GM23338 (cell line): ENCODE data around the gene AGPAT3. TPM values are rescaled to one million over a fixed set of nuclear protein-coding genes. Genes with fewer than 3 reads are reported as not detected.

Source experiments
- ATAC-seq: fragments of 200-7000 bp; cut with Tn5 transposase; 3 replicates; pipeline ENCODE4 v1.9.1; 2020
- DNase-seq: peaks from one replicate; pipeline ENCODE4 v3.0.0-alpha.2; 2015; ENCODE audit warnings: low spot score
- H2AFZ ChIP-seq: fragments of 200-600 bp; sonication (generic); 2 replicates; pipeline ENCODE4 v1.8.0; 2016; ENCODE audit warnings: antibody characterized with exemption, mild to moderate bottlenecking, moderate library complexity
- H3F3A ChIP-seq: fragments of 200-600 bp; sonication (generic); replicated peaks from 2 replicates; pipeline ENCODE4 v1.8.0; 2017; ENCODE audit warnings: antibody characterized with exemption, mixed run types, low read depth
- H3K27ac ChIP-seq: fragments of 200-600 bp; sonication (generic); 2 replicates; pipeline ENCODE4 v1.6.1; 2016; ENCODE audit warnings: low read depth
- H3K27me3 ChIP-seq: fragments of 200-600 bp; sonication (generic); 2 replicates; pipeline ENCODE4 v1.8.0; 2016; ENCODE audit warnings: mild to moderate bottlenecking, mixed run types, moderate library complexity; ENCODE audit not compliant: insufficient read depth
- H3K36me3 ChIP-seq: fragments of 200-600 bp; sonication (generic); 2 replicates; pipeline ENCODE4 v1.8.0; 2016; ENCODE audit warnings: mild to moderate bottlenecking; ENCODE audit not compliant: insufficient read depth
- H3K4me1 ChIP-seq: fragments of 200-600 bp; sonication (generic); 2 replicates; pipeline ENCODE4 v1.8.0; 2016; ENCODE audit warnings: mild to moderate bottlenecking, moderate library complexity; ENCODE audit not compliant: insufficient read depth
- H3K4me2 ChIP-seq: fragments of 200-600 bp; sonication (generic); 2 replicates; pipeline ENCODE4 v1.7.1; 2017; ENCODE audit warnings: mixed run types
- H3K4me3 ChIP-seq: fragments of 200-600 bp; sonication (generic); 2 replicates; pipeline ENCODE4 v1.6.1; 2016; ENCODE audit warnings: mixed run types
- H3K79me2 ChIP-seq: fragments of 200-600 bp; sonication (generic); replicated peaks from 2 replicates; pipeline ENCODE4 v1.8.0; 2017; ENCODE audit warnings: mild to moderate bottlenecking; ENCODE audit not compliant: insufficient read depth
- H3K9me2 ChIP-seq: fragments of 200-600 bp; sonication (generic); 2 replicates; pipeline ENCODE4 v1.8.0; 2017; ENCODE audit not compliant: insufficient read depth
- H4K20me1 ChIP-seq: fragments of 200-600 bp; sonication (generic); replicated peaks from 2 replicates; pipeline ENCODE4 v1.8.0; 2017; ENCODE audit warnings: mild to moderate bottlenecking; ENCODE audit not compliant: insufficient read depth
- H3K27ac Mint-ChIP-seq: 2 replicates; pipeline ENCODE4 v1.8.0; 2020; ENCODE audit warnings: inconsistent platforms, mild to moderate bottlenecking, moderate library complexity, mixed read lengths
- H3K27me3 Mint-ChIP-seq: 3 replicates; pipeline ENCODE4 v1.8.0; 2022; ENCODE audit warnings: low read depth, mild to moderate bottlenecking, moderate library complexity, mixed read lengths, inconsistent platforms; ENCODE audit not compliant: insufficient read depth, poor library complexity
- H3K36me3 Mint-ChIP-seq: 3 replicates; pipeline ENCODE4 v1.8.0; 2021; ENCODE audit warnings: low read depth, mild to moderate bottlenecking, inconsistent platforms, moderate library complexity, mixed read lengths
- H3K4me1 Mint-ChIP-seq: 3 replicates; pipeline ENCODE4 v1.8.0; 2020; ENCODE audit warnings: mild to moderate bottlenecking, inconsistent platforms, mixed read lengths
- H3K4me3 Mint-ChIP-seq: 3 replicates; pipeline ENCODE4 v1.8.0; 2021; ENCODE audit warnings: moderate library complexity, mild to moderate bottlenecking, inconsistent platforms, mixed read lengths
- H3K9me3 Mint-ChIP-seq: 3 replicates; pipeline ENCODE4 v1.8.0; 2020; ENCODE audit warnings: moderate library complexity, mild to moderate bottlenecking, inconsistent platforms, mixed read lengths
- CREB1 ChIP-seq: fragments of 250-450 bp; sonication (Bioruptor Pico); IDR thresholded peaks from 2 replicates; pipeline ENCODE4 v1.5.0; 2020; ENCODE audit warnings: low read depth, mild to moderate bottlenecking, moderate library complexity
- EZH2 ChIP-seq: fragments of 200-600 bp; sonication (generic); IDR thresholded peaks from one replicate; pipeline ENCODE4 v1.8.0; 2017; ENCODE audit warnings: antibody characterized with exemption, mild to moderate bottlenecking, low read depth; ENCODE audit not compliant: unreplicated experiment
- EZH2phosphoT487 ChIP-seq: fragments of 200-600 bp; sonication (generic); IDR thresholded peaks from one replicate; pipeline ENCODE4 v1.8.1; 2018; ENCODE audit warnings: antibody characterized with exemption; ENCODE audit not compliant: unreplicated experiment
- JUNB ChIP-seq: IDR thresholded peaks from one replicate; pipeline ENCODE4 v1.6.1; 2016; ENCODE audit warnings: antibody characterized with exemption; ENCODE audit not compliant: unreplicated experiment
- NANOG ChIP-seq: IDR thresholded peaks from 2 replicates; pipeline ENCODE4 v1.6.1; 2016; ENCODE audit warnings: antibody characterized with exemption, borderline replicate concordance
- POLR2AphosphoS5 ChIP-seq: IDR thresholded peaks from 2 replicates; pipeline ENCODE4 v1.6.1; 2016; ENCODE audit warnings: antibody characterized with exemption, low read depth
- STAT1 ChIP-seq: IDR thresholded peaks from one replicate; pipeline ENCODE4 v1.6.1; 2016; ENCODE audit warnings: antibody characterized with exemption; ENCODE audit not compliant: unreplicated experiment
- ZNF114 ChIP-seq: fragments of 250-450 bp; sonication (Bioruptor Pico); IDR thresholded peaks from 2 replicates; pipeline ENCODE4 v1.5.0; 2020; ENCODE audit warnings: mild to moderate bottlenecking, moderate library complexity
- ZNF331 ChIP-seq: fragments of 250-450 bp; sonication (Bioruptor Pico); IDR thresholded peaks from 2 replicates; pipeline ENCODE4 v1.5.0; 2020; ENCODE audit warnings: low read depth, mild to moderate bottlenecking, moderate library complexity
- polyA plus RNA-seq: library from polyadenylated mRNA; unstranded; fragments of >200 nt; fragmentation: Nextera tagmentation; extraction: Ambion mirVana; gene quantifications from 2 replicates; pipeline ENCODE4 v1.2.1, GENCODE V29; 2016
- total RNA-seq: library from RNA; depleted of rRNA; stranded (reverse); fragments of >200 nt; shearing (Covaris generic); gene quantifications from 2 replicates; pipeline ENCODE4 v1.2.3, GENCODE V29; 2014
- TF ChIP-seq, protein P1 (sequence below): IDR thresholded peaks from one replicate; pipeline ENCODE4 v1.6.1; 2018; ENCODE audit warnings: antibody characterized with exemption; ENCODE audit not compliant: unreplicated experiment
- TF ChIP-seq, protein P2 (sequence below): fragments of 250-450 bp; sonication (Bioruptor Pico); IDR thresholded peaks from 2 replicates; pipeline ENCODE4 v1.5.0; 2020; ENCODE audit warnings: mild to moderate bottlenecking, moderate library complexity
- TF ChIP-seq, protein P3 (sequence below), 2 experiments: fragments of 200-600 bp in 1 of 2; sonication (generic) in 1 of 2; conservative IDR thresholded peaks; 2 replicates each; pipeline versions ENCODE4 v1.5.1 to v1.6.1; 2016 to 2017; ENCODE audit warnings: antibody characterized with exemption in 2 of 2, low read depth in 2 of 2, mild to moderate bottlenecking in 2 of 2, moderate library complexity in 1 of 2
- TF ChIP-seq, protein P4 (sequence below): IDR thresholded peaks from 2 replicates; pipeline ENCODE4 v1.6.1; 2016; ENCODE audit warnings: antibody characterized with exemption

Gene AGPAT3
- total and polyA plus RNA-seq, 2 experiments from 2014 or later, result 2.1 to 6.1 TPM

DNA sequence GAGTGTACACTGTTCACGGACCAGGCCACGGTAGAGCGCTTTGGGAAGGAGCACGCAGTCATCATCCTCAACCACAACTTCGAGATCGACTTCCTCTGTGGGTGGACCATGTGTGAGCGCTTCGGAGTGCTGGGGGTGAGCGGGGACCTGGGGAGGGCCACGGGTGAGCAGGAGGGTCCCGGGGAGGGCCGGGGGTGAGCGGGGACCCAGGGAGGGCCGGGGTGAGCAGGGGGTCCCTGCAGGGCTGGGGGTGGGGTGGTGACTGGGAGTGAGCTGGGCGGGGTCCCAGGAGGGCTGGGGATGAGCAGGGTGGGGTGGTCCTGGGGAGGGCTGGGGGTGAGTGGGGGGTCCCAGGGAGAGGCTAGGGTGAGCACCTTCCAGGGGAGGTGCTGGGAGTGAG is 103.0 kb downstream of the AGPAT3 start:
- DNase-seq, result no peak
- H3K27ac Mint-ChIP-seq, result no peak overlapping the region
- H3K9me2 ChIP-seq, result no peaks in the 10 kb centered on the region
- H3K36me3 ChIP-seq, result no peaks in the 10 kb centered on the region
- peaks cover 7% of the 10 kb centered on the region for H3K27me3 Mint-ChIP-seq
- H3K4me1 Mint-ChIP-seq, result no peaks in the 10 kb centered on the region
- H3F3A ChIP-seq, result no peaks in the 10 kb centered on the region
- no peaks in the 10 kb centered on the region for H3K79me2 ChIP-seq
- H3K4me1 ChIP-seq, result no peaks in the 10 kb centered on the region
- no peaks in the 10 kb centered on the region for H4K20me1 ChIP-seq
- peaks cover 2% of the 10 kb centered on the region; the same call in 2 of the 3 replicates for H3K9me3 Mint-ChIP-seq
- H2AFZ ChIP-seq, result no peak overlapping the region
- no peaks in the 10 kb centered on the region for H3K36me3 Mint-ChIP-seq
- H3K4me3 ChIP-seq, result no peak overlapping the region
- H3K27ac ChIP-seq, result no peak overlapping the region
- no peaks in the 10 kb centered on the region for H3K27me3 ChIP-seq
- TF ChIP-seq, protein P1, sequence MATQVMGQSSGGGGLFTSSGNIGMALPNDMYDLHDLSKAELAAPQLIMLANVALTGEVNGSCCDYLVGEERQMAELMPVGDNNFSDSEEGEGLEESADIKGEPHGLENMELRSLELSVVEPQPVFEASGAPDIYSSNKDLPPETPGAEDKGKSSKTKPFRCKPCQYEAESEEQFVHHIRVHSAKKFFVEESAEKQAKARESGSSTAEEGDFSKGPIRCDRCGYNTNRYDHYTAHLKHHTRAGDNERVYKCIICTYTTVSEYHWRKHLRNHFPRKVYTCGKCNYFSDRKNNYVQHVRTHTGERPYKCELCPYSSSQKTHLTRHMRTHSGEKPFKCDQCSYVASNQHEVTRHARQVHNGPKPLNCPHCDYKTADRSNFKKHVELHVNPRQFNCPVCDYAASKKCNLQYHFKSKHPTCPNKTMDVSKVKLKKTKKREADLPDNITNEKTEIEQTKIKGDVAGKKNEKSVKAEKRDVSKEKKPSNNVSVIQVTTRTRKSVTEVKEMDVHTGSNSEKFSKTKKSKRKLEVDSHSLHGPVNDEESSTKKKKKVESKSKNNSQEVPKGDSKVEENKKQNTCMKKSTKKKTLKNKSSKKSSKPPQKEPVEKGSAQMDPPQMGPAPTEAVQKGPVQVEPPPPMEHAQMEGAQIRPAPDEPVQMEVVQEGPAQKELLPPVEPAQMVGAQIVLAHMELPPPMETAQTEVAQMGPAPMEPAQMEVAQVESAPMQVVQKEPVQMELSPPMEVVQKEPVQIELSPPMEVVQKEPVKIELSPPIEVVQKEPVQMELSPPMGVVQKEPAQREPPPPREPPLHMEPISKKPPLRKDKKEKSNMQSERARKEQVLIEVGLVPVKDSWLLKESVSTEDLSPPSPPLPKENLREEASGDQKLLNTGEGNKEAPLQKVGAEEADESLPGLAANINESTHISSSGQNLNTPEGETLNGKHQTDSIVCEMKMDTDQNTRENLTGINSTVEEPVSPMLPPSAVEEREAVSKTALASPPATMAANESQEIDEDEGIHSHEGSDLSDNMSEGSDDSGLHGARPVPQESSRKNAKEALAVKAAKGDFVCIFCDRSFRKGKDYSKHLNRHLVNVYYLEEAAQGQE, result no peak
- TF ChIP-seq, protein P2, sequence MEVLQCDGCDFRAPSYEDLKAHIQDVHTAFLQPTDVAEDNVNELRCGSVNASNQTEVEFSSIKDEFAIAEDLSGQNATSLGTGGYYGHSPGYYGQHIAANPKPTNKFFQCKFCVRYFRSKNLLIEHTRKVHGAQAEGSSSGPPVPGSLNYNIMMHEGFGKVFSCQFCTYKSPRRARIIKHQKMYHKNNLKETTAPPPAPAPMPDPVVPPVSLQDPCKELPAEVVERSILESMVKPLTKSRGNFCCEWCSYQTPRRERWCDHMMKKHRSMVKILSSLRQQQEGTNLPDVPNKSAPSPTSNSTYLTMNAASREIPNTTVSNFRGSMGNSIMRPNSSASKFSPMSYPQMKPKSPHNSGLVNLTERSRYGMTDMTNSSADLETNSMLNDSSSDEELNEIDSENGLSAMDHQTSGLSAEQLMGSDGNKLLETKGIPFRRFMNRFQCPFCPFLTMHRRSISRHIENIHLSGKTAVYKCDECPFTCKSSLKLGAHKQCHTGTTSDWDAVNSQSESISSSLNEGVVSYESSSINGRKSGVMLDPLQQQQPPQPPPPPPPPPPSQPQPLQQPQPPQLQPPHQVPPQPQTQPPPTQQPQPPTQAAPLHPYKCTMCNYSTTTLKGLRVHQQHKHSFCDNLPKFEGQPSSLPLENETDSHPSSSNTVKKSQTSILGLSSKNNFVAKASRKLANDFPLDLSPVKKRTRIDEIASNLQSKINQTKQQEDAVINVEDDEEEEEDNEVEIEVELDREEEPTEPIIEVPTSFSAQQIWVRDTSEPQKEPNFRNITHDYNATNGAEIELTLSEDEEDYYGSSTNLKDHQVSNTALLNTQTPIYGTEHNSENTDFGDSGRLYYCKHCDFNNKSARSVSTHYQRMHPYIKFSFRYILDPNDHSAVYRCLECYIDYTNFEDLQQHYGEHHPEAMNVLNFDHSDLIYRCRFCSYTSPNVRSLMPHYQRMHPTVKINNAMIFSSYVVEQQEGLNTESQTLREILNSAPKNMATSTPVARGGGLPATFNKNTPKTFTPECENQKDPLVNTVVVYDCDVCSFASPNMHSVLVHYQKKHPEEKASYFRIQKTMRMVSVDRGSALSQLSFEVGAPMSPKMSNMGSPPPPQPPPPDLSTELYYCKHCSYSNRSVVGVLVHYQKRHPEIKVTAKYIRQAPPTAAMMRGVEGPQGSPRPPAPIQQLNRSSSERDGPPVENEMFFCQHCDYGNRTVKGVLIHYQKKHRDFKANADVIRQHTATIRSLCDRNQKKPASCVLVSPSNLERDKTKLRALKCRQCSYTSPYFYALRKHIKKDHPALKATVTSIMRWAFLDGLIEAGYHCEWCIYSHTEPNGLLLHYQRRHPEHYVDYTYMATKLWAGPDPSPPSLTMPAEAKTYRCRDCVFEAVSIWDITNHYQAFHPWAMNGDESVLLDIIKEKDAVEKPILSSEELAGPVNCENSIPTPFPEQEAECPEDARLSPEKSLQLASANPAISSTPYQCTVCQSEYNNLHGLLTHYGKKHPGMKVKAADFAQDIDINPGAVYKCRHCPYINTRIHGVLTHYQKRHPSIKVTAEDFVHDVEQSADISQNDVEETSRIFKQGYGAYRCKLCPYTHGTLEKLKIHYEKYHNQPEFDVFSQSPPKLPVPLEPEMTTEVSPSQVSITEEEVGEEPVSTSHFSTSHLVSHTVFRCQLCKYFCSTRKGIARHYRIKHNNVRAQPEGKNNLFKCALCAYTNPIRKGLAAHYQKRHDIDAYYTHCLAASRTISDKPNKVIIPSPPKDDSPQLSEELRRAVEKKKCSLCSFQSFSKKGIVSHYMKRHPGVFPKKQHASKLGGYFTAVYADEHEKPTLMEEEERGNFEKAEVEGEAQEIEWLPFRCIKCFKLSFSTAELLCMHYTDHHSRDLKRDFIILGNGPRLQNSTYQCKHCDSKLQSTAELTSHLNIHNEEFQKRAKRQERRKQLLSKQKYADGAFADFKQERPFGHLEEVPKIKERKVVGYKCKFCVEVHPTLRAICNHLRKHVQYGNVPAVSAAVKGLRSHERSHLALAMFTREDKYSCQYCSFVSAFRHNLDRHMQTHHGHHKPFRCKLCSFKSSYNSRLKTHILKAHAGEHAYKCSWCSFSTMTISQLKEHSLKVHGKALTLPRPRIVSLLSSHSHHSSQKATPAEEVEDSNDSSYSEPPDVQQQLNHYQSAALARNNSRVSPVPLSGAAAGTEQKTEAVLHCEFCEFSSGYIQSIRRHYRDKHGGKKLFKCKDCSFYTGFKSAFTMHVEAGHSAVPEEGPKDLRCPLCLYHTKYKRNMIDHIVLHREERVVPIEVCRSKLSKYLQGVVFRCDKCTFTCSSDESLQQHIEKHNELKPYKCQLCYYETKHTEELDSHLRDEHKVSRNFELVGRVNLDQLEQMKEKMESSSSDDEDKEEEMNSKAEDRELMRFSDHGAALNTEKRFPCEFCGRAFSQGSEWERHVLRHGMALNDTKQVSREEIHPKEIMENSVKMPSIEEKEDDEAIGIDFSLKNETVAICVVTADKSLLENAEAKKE (CRISPR knock-in tag), result no peak
- TF ChIP-seq ZNF114 (no peak), ZNF331 (CRISPR knock-in tag) (no peak), JUNB (no peak), STAT1 (no peak), EZH2phosphoT487 (no peak), CREB1 (CRISPR knock-in tag) (no peak), NANOG (no peak), POLR2AphosphoS5 (no peak), EZH2 (no peak)
- TF ChIP-seq, protein P3, sequence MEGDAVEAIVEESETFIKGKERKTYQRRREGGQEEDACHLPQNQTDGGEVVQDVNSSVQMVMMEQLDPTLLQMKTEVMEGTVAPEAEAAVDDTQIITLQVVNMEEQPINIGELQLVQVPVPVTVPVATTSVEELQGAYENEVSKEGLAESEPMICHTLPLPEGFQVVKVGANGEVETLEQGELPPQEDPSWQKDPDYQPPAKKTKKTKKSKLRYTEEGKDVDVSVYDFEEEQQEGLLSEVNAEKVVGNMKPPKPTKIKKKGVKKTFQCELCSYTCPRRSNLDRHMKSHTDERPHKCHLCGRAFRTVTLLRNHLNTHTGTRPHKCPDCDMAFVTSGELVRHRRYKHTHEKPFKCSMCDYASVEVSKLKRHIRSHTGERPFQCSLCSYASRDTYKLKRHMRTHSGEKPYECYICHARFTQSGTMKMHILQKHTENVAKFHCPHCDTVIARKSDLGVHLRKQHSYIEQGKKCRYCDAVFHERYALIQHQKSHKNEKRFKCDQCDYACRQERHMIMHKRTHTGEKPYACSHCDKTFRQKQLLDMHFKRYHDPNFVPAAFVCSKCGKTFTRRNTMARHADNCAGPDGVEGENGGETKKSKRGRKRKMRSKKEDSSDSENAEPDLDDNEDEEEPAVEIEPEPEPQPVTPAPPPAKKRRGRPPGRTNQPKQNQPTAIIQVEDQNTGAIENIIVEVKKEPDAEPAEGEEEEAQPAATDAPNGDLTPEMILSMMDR (conservative IDR thresholded peaks at IDR 0.05; ENCODE audit: low read depth in 2 of 2), result no peak
- TF ChIP-seq, protein P4, sequence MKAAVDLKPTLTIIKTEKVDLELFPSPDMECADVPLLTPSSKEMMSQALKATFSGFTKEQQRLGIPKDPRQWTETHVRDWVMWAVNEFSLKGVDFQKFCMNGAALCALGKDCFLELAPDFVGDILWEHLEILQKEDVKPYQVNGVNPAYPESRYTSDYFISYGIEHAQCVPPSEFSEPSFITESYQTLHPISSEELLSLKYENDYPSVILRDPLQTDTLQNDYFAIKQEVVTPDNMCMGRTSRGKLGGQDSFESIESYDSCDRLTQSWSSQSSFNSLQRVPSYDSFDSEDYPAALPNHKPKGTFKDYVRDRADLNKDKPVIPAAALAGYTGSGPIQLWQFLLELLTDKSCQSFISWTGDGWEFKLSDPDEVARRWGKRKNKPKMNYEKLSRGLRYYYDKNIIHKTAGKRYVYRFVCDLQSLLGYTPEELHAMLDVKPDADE, result no peak
- no peak overlapping the region for H3K4me3 Mint-ChIP-seq
- no peak for ATAC-seq
- no peak overlapping the region for H3K4me2 ChIP-seq
